GM18505 (cell line): ENCODE data around the gene PRSS57.
"Not testable (repeated sequence)": the region's sequence is repeated elsewhere in the genome, so short reads cannot be mapped to it uniquely, and the experiment has no call there.

ENCODE experiments used
- ATAC-seq: cut with Tn5 transposase; IDR thresholded peaks from one replicate; pipeline ENCODE4 v1.9.1; 2021; ENCODE audit not compliant: unreplicated experiment
- POLR2A ChIP-seq: IDR thresholded peaks from 4 replicates; pipeline ENCODE4 v1.6.1; 2011; ENCODE audit warnings: borderline replicate concordance; ENCODE audit not compliant: insufficient read depth, insufficient read length; ENCODE audit errors: extremely low read depth

Gene PRSS57

DNA sequence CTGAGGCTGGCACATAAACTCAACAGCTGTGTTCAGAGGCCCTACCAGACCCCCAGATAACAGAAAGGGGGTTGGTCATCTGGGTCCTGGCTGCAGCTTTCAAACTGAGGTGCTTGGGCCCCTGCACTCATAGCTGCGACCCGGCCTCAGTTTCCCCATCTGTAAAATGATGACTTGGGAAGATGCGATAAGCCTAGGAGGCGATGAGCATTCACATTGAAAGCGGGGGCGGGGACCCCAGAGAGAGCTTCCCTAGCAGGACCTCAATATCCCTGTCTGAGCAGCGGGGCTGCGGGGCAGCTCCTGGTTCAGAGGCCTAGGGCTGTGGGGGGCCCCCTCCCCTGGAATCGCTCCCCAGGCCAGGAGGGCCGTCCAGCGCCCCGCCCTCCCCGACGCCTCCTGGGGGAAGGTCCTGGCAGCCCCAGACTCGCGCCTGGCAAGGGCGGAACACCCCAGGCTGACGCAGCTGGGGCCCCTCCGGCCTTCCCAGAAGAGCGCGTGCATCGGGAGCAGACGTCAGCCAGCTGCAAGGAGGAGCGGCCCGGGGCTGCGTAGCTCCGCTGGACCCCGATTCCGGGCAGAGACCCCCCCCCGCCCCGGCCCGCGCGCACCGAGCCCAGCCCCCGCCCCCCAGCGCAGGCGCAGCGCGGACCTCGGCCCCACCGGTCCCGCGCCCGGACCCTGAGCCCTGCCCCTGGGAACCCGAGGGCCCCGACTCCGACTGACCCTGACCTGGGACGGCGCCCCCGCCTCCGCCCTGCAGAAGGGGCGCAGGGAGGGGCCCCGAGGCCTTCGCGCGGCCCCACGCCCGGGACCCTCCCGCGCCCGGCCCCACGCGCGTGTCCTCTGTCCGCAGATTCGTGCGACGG, 15.6 kb downstream of the PRSS57 start:
- no peak for TF ChIP-seq POLR2A
- ATAC-seq = peak; percentile 28

DNA sequence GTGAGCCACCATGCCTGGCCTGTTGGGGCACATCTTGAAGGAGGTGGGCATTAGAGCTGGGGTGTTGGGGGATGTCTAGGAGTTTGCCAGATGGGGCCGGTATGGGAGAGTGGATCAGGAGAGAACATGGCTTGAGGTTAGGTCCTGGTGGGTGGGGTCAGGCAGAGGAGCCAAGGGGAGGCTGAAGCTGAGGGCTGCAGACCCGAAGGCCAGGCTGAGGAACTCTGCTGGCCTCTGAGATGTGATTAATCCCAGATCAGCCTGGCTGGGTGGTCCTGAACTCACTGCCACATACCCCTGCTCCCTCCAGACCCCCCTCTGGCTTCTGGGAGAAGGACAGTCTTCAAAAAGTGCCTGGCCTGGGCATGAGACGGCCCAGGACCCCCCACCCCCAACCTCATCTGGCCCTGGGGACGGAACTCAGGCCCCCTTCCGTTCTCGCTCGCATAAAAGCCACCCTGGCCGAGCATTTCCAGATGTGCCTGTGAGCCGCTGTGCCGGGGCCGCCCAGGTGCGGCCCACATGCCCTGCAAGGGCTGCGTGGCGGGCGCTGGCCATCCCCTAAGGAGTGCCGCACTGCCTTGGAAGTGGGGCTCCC, 16.4 kb downstream of the PRSS57 start:
- no peak for ATAC-seq
- TF ChIP-seq POLR2A = no peak

DNA sequence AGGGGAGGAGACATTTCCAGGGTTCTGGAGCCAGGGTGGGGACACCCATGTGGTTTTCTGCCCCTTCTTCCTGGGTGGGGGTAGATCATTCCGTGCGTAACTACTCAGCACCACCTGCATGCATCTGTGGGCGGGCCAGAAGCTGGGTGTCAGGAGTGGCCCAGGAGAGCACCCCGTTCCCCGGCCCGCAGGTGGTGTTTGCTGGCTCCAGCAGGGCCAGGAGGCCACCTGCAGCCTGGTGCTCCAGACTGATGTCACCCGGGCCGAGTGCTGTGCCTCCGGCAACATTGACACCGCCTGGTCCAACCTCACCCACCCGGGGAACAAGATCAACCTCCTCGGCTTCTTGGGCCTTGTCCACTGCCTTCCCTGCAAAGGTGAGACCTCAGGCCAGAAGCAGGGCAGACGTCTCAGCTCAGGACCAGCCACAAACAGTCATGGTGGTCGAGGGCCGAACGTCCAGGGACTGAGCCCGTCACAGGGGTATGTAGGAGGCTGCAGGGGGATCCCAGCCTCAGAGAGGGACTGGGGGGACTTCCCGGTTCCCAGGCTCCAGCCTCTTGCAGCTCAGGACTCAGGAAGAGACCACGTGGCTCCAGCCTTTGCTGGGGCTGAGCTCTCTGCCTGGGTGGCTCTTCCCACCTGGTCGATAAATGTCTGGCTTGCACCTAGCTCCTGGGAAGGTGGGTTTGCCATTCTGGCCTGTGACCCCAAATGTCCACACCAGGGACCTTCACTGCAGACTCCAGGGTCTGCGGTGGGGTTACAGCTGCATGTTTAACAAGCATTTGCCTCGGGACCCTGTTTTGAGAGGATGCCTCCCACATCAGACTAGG, 17.4 kb downstream of the PRSS57 start:
- no peak for TF ChIP-seq POLR2A
- no peak for ATAC-seq

DNA sequence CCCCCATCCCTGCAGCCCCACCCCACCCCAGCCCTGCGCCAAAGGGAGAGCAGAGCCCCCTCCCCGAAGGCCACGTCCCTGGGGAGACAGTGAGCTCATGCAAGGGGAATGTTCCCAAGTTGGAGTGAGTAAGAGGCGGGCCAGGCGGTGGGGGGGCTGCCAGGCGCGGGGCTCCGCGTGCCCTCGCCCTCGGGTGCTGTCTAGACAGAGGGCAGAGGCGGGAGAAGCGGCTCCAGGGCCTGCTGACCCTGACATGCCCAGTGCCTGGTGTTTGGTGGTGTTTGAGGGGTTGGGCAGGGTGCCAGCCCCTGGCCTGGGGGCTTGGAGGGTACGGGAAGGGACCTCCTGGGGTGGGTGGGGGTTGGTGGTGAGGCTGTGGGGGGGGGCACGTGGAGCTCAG, 18.1 kb downstream of the PRSS57 start:
- no peak for TF ChIP-seq POLR2A

DNA sequence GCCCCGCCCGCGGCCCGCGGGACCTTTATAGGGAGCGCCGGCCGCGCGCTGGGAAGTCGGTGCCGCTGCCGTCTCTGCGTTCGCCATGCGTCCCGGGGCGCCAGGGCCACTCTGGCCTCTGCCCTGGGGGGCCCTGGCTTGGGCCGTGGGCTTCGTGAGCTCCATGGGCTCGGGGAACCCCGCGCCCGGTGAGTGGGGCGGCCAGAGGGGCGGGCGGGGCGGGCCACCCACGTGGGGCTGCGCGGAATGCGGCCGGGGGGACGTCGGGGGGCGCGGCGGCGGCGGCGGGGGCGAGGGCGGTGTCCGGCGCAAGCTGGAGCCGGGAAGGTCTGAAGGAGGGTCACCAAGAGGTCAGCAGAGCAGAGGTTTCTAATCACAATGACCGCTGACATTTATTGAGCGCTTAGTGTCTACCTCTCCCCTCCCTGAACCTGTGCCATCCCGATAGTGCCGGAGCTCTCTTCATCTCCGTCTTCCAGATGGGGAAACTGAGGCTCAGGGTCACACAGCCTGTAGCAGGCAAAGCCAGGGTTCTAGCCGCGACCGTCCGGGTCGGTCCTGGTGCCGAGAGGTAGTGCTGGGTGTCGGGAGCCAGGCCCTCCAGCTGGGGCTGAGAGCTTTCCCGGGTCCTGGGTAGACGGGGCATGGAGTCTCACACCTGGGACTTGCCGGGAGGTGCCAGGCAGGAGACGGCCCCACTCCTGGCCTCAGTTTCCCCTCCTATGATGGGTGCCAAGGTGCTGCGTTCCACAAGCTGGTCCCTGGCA, 18.7 kb downstream of the PRSS57 start, which contains the start of gene FSTL3:
FSTL3 (plus strand) TSS at position 54 of the 767 bp plus-strand sequence; CDS start at position 86, 32 bp downstream.
- no peak for ATAC-seq
- peak; percentile 15 for TF ChIP-seq POLR2A

More for the DNA sequence above, 18.1 kb downstream of the PRSS57 start:
- ATAC-seq = no peak

DNA sequence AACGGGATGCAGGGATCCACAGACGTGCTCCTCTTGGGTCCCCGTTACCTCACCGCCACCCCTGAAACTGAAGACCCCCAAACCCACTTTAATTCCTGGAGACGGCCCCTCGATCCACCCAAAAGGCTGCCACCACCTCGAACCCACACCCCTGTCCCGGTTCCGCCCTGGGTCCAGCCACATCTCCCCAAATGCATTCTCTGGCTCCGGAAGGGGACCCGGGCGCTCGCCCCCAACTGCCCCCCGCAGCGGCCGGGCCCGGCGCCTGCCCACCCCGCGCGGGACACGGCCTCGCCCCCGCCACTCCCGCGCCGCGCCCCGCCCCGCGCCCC, 19.3 kb downstream of the PRSS57 start:
- no peak for ATAC-seq
- TF ChIP-seq POLR2A = no peak

DNA sequence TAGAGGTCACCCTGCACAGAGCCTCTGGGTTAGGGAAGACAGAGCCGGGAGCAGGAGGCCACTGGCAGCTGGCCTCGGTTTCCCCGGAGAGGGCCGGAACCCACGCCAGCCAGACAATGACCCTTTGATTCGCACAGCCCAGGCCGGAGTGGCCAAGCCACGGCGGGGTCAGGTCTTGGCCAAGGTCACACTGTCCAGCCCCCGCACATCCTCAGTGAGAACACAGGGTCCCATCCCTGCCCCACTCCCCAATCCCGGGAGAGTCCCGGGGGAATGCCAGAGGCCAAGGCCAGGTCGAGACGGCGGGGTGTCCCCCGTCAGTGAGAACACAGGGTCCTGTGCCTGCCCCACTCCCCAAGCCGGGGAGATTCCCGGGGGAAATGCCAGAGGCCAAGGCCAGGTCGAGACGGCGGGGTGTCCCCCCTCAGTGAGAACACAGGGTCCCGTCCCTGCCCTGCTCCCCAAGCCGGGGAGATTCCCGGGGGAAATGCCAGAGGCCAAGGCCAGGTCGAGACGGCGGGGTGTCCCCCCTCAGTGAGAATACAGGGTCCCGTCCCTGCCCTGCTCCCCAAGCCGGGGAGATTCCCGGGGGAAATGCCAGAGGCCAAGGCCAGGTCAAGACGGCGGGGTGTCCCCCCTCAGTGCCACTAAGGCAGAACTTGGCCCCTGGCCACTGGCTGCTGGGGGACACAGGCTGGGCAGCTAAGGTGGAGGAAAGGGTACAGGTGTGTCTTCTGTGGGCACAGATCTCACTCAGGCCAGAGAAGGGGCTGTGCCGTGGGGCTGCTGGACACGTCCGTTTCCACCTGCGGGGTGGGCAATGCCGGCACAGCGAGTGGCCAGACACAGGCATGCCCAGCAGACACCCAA, 20.7 kb downstream of the PRSS57 start:
- ATAC-seq = no peak

DNA sequence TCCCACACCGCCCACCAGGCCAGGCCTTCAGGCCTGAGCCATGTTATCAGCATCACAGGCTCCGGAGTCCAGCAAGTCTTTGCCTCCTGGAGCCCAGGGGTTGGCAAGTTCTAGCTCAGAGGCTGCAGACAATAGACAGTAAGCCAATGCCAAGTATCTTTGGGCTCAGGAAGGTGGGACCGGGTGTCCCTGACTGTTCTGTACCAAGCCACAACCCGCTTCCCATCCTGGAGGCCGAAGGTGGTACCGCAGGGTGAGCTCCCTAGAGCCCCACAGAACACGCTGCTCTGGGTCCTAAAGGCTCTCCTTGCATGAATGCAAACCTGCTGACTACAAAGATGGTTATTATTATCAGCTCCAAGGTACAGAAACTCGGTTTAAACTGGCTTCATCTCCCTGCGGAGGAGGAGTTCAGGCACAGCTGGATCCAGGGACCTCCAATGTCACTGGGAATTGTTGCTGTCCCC, 24.6 kb downstream of the PRSS57 start:
- TF ChIP-seq POLR2A = no peak
- ATAC-seq = no peak

More for the DNA sequence above, 20.7 kb downstream of the PRSS57 start:
- no peak for TF ChIP-seq POLR2A

DNA sequence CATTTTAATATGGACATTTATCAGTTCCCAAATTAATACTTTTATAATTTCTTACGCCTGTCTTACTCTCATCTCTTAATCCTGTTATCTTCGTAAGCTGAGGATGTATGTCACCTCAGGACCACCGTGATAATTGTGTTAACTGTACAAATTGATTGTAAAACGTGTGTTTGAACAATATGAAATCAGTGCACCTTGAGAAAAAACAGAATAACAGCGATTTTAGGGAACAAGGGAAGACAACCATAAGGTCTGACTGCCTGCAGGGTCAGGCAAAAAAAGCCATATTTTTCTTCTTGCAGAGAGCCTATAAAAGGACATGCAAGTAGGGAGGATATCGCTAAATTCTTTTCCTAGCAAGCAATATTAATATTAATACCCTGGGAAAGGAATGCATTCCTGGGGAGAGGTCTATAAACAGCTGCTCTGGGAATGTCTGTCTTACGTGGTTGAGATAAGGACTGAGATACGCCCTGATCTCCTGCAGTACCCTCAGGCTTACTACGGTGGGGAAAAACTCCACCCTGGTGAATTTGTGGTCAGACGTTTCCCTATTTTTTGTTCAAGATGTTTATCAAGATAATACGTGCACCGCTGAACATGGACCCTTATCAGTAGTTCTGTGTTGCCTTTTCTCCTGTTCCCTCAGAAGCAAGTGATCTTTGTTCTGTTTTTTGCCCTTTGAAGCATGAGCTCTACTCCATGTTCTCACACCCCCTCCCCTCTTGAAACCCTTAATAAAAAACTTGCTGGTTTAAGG, 26.4 kb downstream of the PRSS57 start:
- not testable (repeated sequence) for ATAC-seq

DNA sequence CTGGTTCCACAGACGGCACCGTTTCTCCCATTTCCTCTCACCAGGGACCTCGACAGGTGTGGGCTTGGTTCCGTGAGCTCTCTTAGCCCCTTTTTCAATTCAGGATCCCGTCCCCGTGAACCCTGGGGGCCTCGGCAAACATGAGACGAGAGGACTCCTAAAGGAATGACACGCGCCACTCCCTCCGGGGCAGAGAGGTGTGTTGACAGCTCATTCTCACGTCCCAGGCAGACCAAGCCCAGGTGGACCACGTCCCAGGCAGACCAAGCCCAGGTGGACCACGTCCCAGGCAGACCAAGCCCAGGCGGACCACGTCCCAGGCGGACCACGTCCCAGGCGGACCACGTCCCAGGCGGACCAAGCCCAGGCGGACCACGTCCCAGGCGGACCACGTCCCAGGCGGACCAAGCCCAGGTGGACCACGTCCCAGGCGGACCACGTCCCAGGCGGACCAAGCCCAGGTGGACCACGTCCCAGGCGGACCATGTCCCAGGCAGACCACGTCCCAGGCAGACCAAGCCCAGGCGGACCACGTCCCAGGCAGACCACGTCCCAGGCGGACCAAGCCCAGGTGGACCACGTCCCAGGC, 28.2 kb downstream of the PRSS57 start:
- not testable (repeated sequence) for ATAC-seq

DNA sequence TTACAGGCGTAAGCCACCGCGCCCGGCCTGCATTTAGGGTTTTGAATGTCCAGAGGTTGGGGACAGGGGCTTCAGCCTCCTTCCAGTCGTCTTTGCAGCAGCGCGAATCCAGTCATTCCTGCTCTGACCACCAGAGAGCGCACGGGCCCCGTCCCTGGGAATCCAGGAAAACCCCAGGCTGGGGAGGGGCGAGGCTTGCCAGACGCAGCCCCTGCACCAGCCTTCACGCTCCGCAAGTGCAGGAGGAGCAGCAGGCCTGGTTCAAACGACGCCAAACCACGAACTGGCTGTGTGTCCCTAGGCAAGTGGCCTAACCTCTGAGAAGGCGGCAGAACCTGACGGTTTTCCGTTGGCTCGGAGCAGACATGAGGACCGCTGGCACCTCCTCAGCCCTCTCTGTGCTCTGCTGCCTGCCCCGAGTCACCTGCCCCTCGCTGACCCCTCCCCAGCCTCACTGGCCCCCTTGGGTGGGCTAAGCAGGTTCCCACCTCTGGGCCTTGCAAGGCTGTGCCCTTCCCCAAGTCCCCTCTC, 30.3 kb downstream of the PRSS57 start:
- no peak for TF ChIP-seq POLR2A
- no peak for ATAC-seq
